IMR-90 (cell line): Measurements from ENCODE around the gene EDIL3. TPM values are rescaled to one million over a fixed set of nuclear protein-coding genes. Genes with fewer than 3 reads are reported as not detected.

Experiments
- ATAC-seq: fragments of 200-7000 bp; cut with Tn5 transposase; 2 replicates; pipeline ENCODE4 v1.9.1; 2020; ENCODE audit warnings: low read depth, mild to moderate bottlenecking, moderate library complexity
- BruUV-seq: library from RNA; stranded (reverse); fragments of 400-500 nt; replicated peaks from 2 replicates; lab custom pipeline; 2021; lab: Mats Ljungman, UMichigan
- CTCF ChIA-PET: fragments of 300-600 bp; formaldehyde crosslinking; extraction: SDS; loops from one replicate; lab custom pipeline; 2021; ENCODE audit warnings: antibody characterized with exemption; lab: Yijun Ruan, JAX
- POLR2A ChIA-PET: fragments of 300-600 bp; sonication (Branson Sonifier 250); formaldehyde crosslinking; loops from one replicate; lab custom pipeline; 2022; ENCODE audit warnings: antibody characterized with exemption; ENCODE audit not compliant: unreplicated experiment; lab: Charles Lee
- DNase-seq: peaks from one replicate; pipeline ENCODE4 v3.0.0; 2013
- H2AFZ ChIP-seq: replicated peaks from 2 replicates; pipeline ENCODE3; 2013; ENCODE audit warnings: low read length, mild to moderate bottlenecking; ENCODE audit not compliant: poor library complexity
- H2AK5ac ChIP-seq: 2 replicates; pipeline ENCODE4 v1.6.1; 2013; ENCODE audit warnings: low read depth, low read length, inconsistent platforms
- H2AK9ac ChIP-seq: replicated peaks from 2 replicates; pipeline ENCODE3; 2013; ENCODE audit warnings: mild to moderate bottlenecking, low read depth, low read length, moderate library complexity; ENCODE audit not compliant: poor library complexity
- H2BK120ac ChIP-seq: 2 replicates; pipeline ENCODE4 v1.6.1; 2013; ENCODE audit warnings: low read depth, low read length, inconsistent platforms
- H2BK15ac ChIP-seq: 3 replicates; pipeline ENCODE4 v1.6.1; 2013; ENCODE audit warnings: low read depth, low read length, inconsistent platforms
- H2BK20ac ChIP-seq: 2 replicates; pipeline ENCODE4 v1.6.1; 2013; ENCODE audit warnings: low read depth, mild to moderate bottlenecking, inconsistent platforms, low read length, moderate library complexity
- H2BK5ac ChIP-seq: 2 replicates; pipeline ENCODE4 v1.6.1; 2013; ENCODE audit warnings: mild to moderate bottlenecking, low read depth, low read length, inconsistent platforms; ENCODE audit not compliant: poor library complexity, severe bottlenecking
- H3K14ac ChIP-seq: replicated peaks from 2 replicates; pipeline ENCODE4 v1.6.1; 2013; ENCODE audit warnings: low read depth, low read length, inconsistent platforms
- H3K18ac ChIP-seq: 2 replicates; pipeline ENCODE4 v1.6.1; 2013; ENCODE audit warnings: low read depth, low read length, control low read depth
- H3K23ac ChIP-seq: 2 replicates; pipeline ENCODE4 v1.6.1; 2013; ENCODE audit warnings: low read depth, low read length, inconsistent platforms
- H3K27ac ChIP-seq: 2 replicates; pipeline ENCODE4 v1.5.1; 2013; ENCODE audit warnings: mild to moderate bottlenecking, control low read depth, low read length; ENCODE audit not compliant: insufficient read depth
- H3K27me3 ChIP-seq: 2 replicates; pipeline ENCODE4 v1.6.1; 2013; ENCODE audit warnings: low read length; ENCODE audit not compliant: control insufficient read depth, insufficient read depth
- H3K36me3 ChIP-seq: 2 replicates; pipeline ENCODE4 v1.6.1; 2013; ENCODE audit warnings: low read length, mixed read lengths; ENCODE audit not compliant: control insufficient read depth, insufficient read depth
- H3K4ac ChIP-seq: 2 replicates; pipeline ENCODE4 v1.6.1; 2013; ENCODE audit warnings: low read depth, low read length, inconsistent platforms
- H3K4me1 ChIP-seq: 2 replicates; pipeline ENCODE4 v1.6.1; 2013; ENCODE audit warnings: low read length, mixed read lengths; ENCODE audit not compliant: control insufficient read depth, insufficient read depth
- H3K4me2 ChIP-seq: 2 replicates; pipeline ENCODE4 v1.6.1; 2013; ENCODE audit warnings: low read depth, mild to moderate bottlenecking, control low read depth, low read length, moderate library complexity
- H3K4me3 ChIP-seq: 2 replicates; pipeline ENCODE4 v1.5.1; 2013; ENCODE audit warnings: low read depth, mild to moderate bottlenecking, control low read depth, low read length, moderate library complexity; ENCODE audit not compliant: insufficient read depth
- H3K56ac ChIP-seq: 2 replicates; pipeline ENCODE4 v1.6.1; 2013; ENCODE audit warnings: low read length, inconsistent platforms; ENCODE audit not compliant: insufficient read depth; ENCODE audit errors: extremely low read depth
- H3K79me1 ChIP-seq, 2 experiments: 2 replicates each; pipeline ENCODE4 v1.6.1; 2013; ENCODE audit warnings: low read length in 2 of 2, inconsistent platforms in 1 of 2, low read depth in 1 of 2
- H3K9ac ChIP-seq: 2 replicates; pipeline ENCODE4 v1.6.1; 2013; ENCODE audit warnings: low read depth, low read length, control low read depth
- H3K9me1 ChIP-seq: 2 replicates; pipeline ENCODE4 v1.6.1; 2013; ENCODE audit warnings: low read length, inconsistent platforms; ENCODE audit not compliant: insufficient read depth
- H3K9me3 ChIP-seq: 2 replicates; pipeline ENCODE4 v1.6.1; 2013; ENCODE audit warnings: low read length; ENCODE audit not compliant: control insufficient read depth, insufficient read depth
- H4K20me1 ChIP-seq: 2 replicates; pipeline ENCODE4 v1.6.1; 2013; ENCODE audit warnings: low read length, inconsistent platforms; ENCODE audit not compliant: insufficient read depth
- H4K5ac ChIP-seq: 2 replicates; pipeline ENCODE4 v1.6.1; 2013; ENCODE audit warnings: mild to moderate bottlenecking, low read depth, low read length, control low read depth
- H4K8ac ChIP-seq, 2 experiments: 2 replicates each; pipeline ENCODE4 v1.6.1; 2013; ENCODE audit warnings: low read depth in 2 of 2, low read length in 2 of 2, control low read depth in 1 of 2, inconsistent platforms in 1 of 2
- H4K91ac ChIP-seq: 2 replicates; pipeline ENCODE4 v1.6.1; 2013; ENCODE audit warnings: low read depth, low read length, inconsistent platforms; ENCODE audit not compliant: insufficient read depth
- BHLHE40 ChIP-seq: fragments of 150-350 bp; IDR thresholded peaks from 2 replicates; pipeline ENCODE4 v1.6.1; 2016; ENCODE audit warnings: mild to moderate bottlenecking, low read depth, low read length
- CEBPB ChIP-seq: IDR thresholded peaks from 2 replicates; pipeline ENCODE4 v1.6.1; 2012; ENCODE audit warnings: low read depth, low read length, improper control_type of control experiment
- WGBS, 2 experiments: methylation state at CpG; one replicate each; pipeline versions ENCODE4 v1.1.5 to v1.1.7; 2013; ENCODE audit warnings: missing lambda C conversion rate in 2 of 2; ENCODE audit not compliant: insufficient read length in 1 of 2; ENCODE audit errors: extremely low coverage in 2 of 2; 5-methylcytosine and 5-hydroxymethylcytosine counted together
- dilution Hi-C: fragments of 300-500 bp; cut with HindIII; formaldehyde crosslinking; loops from one replicate; pipeline ENCODE4 v1.14.3; 2018; ENCODE audit warnings: low sequenced_read_pairs; ENCODE audit not compliant: unreplicated experiment
- in situ Hi-C: fragments of 300-500 bp; cut with MboI; formaldehyde crosslinking; loops from 3 replicates; pipeline ENCODE4 v1.14.3; 2019; ENCODE audit warnings: low sequenced_read_pairs, inconsistent platforms, mixed read lengths
- intact Hi-C: fragments of 100-400 bp; cut with micrococcal nuclease; formaldehyde crosslinking; loops from 2 replicates; pipeline ENCODE4 v1.10.0; 2022
- polyA plus RNA-seq, 3 experiments: library from polyadenylated mRNA; depleted of rRNA; stranded (reverse); fragments of >200 nt; gene quantifications; 2 replicates each; pipeline ENCODE4 v1.2.3, GENCODE V29; 2012; ENCODE audit warnings: low replicate concordance in 1 of 3
- total RNA-seq: library from RNA; depleted of rRNA; stranded (reverse); fragments of >200 nt; gene quantifications from 2 replicates; pipeline ENCODE4 v1.2.3, GENCODE V29; 2012

EDIL3 gene
- total and polyA plus RNA-seq, 2 of the 4 experiments (the other 2 are of a cell fraction): 55.5 to 82.8 TPM

DNA sequence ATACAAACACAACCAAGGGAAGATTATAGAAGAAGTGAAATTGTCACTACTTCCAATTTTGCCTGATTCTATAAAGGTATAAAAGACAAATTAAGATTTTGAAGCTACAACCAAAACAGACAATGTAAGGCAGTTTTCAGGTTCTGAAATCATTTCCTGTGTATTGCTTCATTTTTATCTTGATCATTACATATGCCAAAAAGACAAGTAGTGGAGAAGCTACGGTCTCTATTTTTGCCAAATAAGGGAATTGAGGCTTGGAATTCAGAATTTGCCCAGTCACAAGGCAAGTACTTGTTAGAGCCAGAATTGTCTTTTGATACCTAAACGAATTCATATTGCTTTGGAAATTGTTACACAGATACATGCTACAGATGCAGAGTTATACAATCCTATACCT, 20.6 kb downstream of the EDIL3 start:
- ChIA-PET POLR2A (no interaction called here), CTCF (no interaction called here)
- Histone ChIP-seq H3K9me1 (peaks cover 2% of the 10 kb centered on the region; the same call in 1 of the 2 replicates), H3K79me1 (peaks cover 9 to 16% of the 10 kb centered on the region in 2 experiments), H4K8ac (no peak overlapping the region; a peak in 1 of 4 replicates), H3K36me3 (no peaks in the 10 kb centered on the region), H4K5ac (no peak overlapping the region), H3K14ac (no peak overlapping the region), H3K27ac (no peak overlapping the region), H3K4ac (no peak overlapping the region), H3K9ac (no peak overlapping the region), H2AK9ac (no peak overlapping the region), H3K18ac (no peak overlapping the region), H4K20me1 (no peaks in the 10 kb centered on the region), H3K4me3 (no peak overlapping the region), H3K27me3 (no peaks in the 10 kb centered on the region), H2BK5ac (no peak overlapping the region), H2AFZ (no peak overlapping the region), H3K4me2 (no peak overlapping the region), H2BK15ac (no peak overlapping the region), H2AK5ac (no peak overlapping the region), H3K9me3 (no peaks in the 10 kb centered on the region), H2BK20ac (no peak overlapping the region), H2BK120ac (no peak overlapping the region), H3K23ac (no peak overlapping the region; the same call in 1 of the 2 replicates), H4K91ac (no peak overlapping the region), H3K56ac (no peak overlapping the region), H3K4me1 (no peaks in the 10 kb centered on the region)
- DNase-seq (no peak), ATAC-seq (no peak)
- no CpG with 5 or more reads among the region's 2 CpGs for WGBS, 2 experiments
- in situ Hi-C loops: no loop called here
- intact Hi-C loops: no loop called here
- no TSS peak for BruUV-seq
- dilution Hi-C loops: no loop called here
- TF ChIP-seq CEBPB (peak; percentile 59; the same call in 1 of the 2 replicates), BHLHE40 (no peak)
